ENCODE results near the gene IFT80.

GRCh38 chr3:160340351-160340750, 58.7 kb downstream of the IFT80 start:
- TF ChIP-seq CTCF (IDR thresholded peaks at IDR 0.05; ENCODE audit: extremely low read depth in 1 of 2, insufficient read depth in 1 of 2, low read depth in 1 of 2, low read length in 2 of 2) (no peak), EZH2 (IDR thresholded peaks at IDR 0.05; ENCODE audit: borderline replicate concordance, low read depth, low read length, severe bottlenecking) (no peak), POLR2AphosphoS5 (IDR thresholded peaks at IDR 0.05; ENCODE audit: insufficient read depth, low read depth, low read length) (no peak), POLR2A (IDR thresholded peaks at IDR 0.05; ENCODE audit: low read depth, low read length) (no peak), MYC (IDR thresholded peaks at IDR 0.05; ENCODE audit: low read depth, low read length) (no peak), JUN (IDR thresholded peaks at IDR 0.05; ENCODE audit: borderline replicate concordance, insufficient read depth, insufficient read length, low read depth) (no peak)

Data from endothelial cell of umbilical vein (primary cell).